HepG2 (cell line): ENCODE results near the gene HLF. TPM values are rescaled to one million over a fixed set of nuclear protein-coding genes. Genes with fewer than 3 reads are reported as not detected.

Experiments used
- CBFB ChIP-seq: sonication (generic); formaldehyde crosslinking; IDR thresholded peaks from 2 replicates; pipeline ENCODE4 v1.4.0; 2020; ENCODE audit warnings: missing genetic modification reagents
- FOXJ3 ChIP-seq: sonication (generic); formaldehyde crosslinking; IDR thresholded peaks from 2 replicates; pipeline ENCODE4 v1.4.0; 2020; ENCODE audit warnings: missing genetic modification reagents, mild to moderate bottlenecking, borderline replicate concordance
- FOXM1 ChIP-seq: sonication (generic); formaldehyde crosslinking; IDR thresholded peaks from 2 replicates; pipeline ENCODE4 v1.5.0; 2020; ENCODE audit warnings: missing genetic modification reagents
- KDM1A ChIP-seq: IDR thresholded peaks from 2 replicates; pipeline ENCODE4 v1.6.1; 2016; ENCODE audit warnings: missing compliant biosample characterization
- MAZ ChIP-seq, 2 experiments: sonication (generic) in 1 of 2; formaldehyde crosslinking in 1 of 2; IDR thresholded peaks; 2 replicates each; pipeline versions ENCODE4 v1.5.0 to v1.6.1; 2012 to 2020; ENCODE audit warnings: low read depth in 2 of 2, mild to moderate bottlenecking in 2 of 2, borderline replicate concordance in 1 of 2, improper control_type of control experiment in 1 of 2, low read length in 1 of 2, missing genetic modification reagents in 1 of 2, moderate library complexity in 1 of 2
- MIXL1 ChIP-seq: IDR thresholded peaks from 2 replicates; pipeline ENCODE4 v1.6.1; 2016
- PAXIP1 ChIP-seq: sonication (generic); formaldehyde crosslinking; conservative IDR thresholded peaks from 2 replicates; pipeline ENCODE4 v1.4.0; 2020; ENCODE audit warnings: mild to moderate bottlenecking, missing genetic modification reagents, moderate library complexity
- SCMH1 ChIP-seq: sonication (generic); formaldehyde crosslinking; IDR thresholded peaks from 2 replicates; pipeline ENCODE4 v1.9.0; 2021; ENCODE audit warnings: missing genetic modification reagents, mild to moderate bottlenecking, borderline replicate concordance
- ZNF142 ChIP-seq: sonication (generic); formaldehyde crosslinking; IDR thresholded peaks from 2 replicates; pipeline ENCODE4 v1.4.0; 2020; ENCODE audit warnings: missing genetic modification reagents
- ZNF670 ChIP-seq: sonication (generic); formaldehyde crosslinking; IDR thresholded peaks from 2 replicates; pipeline ENCODE4 v1.8.0; 2022; ENCODE audit warnings: mild to moderate bottlenecking, missing genetic modification reagents, borderline replicate concordance
- polyA plus RNA-seq, 8 experiments: library from polyadenylated mRNA; depleted of rRNA in 3 of 8; stranded (reverse) in 7 of 8; unstranded in 1 of 8; fragments of >200 nt; fragmentation: Illumina TruSeq in 4 of 8; extraction: Trizol in 4 of 8; gene quantifications; 2 replicates each; pipeline versions ENCODE4 v1.2.1 to v1.2.3, GENCODE V29; 2011 to 2016; ENCODE audit warnings: low read depth in 4 of 8, missing spikeins in 1 of 8, mixed read lengths in 1 of 8; ENCODE audit not compliant: insufficient read depth in 1 of 8
- total RNA-seq, 5 experiments: library from RNA; depleted of rRNA; stranded (reverse); fragments of >200 nt; fragmentation: Illumina TruSeq; extraction: Trizol; gene quantifications; 2 replicates each; pipeline ENCODE4 v1.2.3, GENCODE V29; 2016; ENCODE audit warnings: low read depth in 1 of 5
- TF ChIP-seq, protein P1 (sequence below): sonication (generic); formaldehyde crosslinking; IDR thresholded peaks from 2 replicates; pipeline ENCODE4 v1.4.0; 2020; ENCODE audit warnings: missing genetic modification reagents, mild to moderate bottlenecking, borderline replicate concordance
- TF ChIP-seq, protein P2 (sequence below): sonication (generic); formaldehyde crosslinking; IDR thresholded peaks from 2 replicates; pipeline ENCODE4 v1.8.1; 2023; ENCODE audit warnings: mild to moderate bottlenecking, missing genetic modification reagents, borderline replicate concordance

The HLF gene
- total and polyA plus RNA-seq, 2 of the 13 experiments (the other 11 are each of a cell fraction or from before 2014, with no cell fraction given) = 202 to 346 TPM

DNA sequence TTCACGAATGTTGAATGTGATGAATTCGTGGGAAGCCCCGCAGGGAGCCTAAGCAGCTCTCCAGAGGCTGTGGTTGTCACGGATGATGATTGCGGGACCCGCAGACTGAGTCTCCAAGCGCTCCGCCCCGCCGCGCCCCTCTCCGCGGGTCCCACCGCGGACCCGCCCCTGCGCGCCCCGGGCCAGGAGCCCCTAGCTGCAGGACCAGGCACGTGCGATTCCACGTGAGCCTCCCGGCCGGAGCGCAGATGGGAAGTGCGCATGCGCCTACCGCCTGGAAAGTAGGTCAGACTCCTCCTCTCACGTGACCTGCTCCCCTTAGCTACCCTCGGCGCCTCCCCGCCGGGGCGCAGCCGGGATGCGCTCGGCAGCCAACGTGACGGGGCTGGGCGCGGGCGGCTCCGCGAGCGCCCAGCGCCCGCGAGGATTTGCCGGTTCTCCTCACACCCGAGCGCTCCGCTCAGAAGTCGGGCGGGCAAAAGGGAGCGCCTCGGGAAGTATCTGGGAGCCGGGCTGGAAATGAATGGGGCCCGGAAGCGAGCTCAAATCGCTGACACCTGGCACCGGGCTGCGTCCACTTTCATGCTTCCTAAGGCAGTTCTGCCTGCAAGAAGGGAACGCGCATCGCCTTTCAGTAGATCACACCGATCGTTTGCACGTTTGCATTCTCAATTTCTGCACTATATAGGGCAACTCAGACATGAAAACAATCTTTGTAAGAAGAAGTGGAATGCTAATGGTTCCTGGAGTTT is 26.4 kb upstream of the HLF start (continued):
- TF ChIP-seq, protein P1, sequence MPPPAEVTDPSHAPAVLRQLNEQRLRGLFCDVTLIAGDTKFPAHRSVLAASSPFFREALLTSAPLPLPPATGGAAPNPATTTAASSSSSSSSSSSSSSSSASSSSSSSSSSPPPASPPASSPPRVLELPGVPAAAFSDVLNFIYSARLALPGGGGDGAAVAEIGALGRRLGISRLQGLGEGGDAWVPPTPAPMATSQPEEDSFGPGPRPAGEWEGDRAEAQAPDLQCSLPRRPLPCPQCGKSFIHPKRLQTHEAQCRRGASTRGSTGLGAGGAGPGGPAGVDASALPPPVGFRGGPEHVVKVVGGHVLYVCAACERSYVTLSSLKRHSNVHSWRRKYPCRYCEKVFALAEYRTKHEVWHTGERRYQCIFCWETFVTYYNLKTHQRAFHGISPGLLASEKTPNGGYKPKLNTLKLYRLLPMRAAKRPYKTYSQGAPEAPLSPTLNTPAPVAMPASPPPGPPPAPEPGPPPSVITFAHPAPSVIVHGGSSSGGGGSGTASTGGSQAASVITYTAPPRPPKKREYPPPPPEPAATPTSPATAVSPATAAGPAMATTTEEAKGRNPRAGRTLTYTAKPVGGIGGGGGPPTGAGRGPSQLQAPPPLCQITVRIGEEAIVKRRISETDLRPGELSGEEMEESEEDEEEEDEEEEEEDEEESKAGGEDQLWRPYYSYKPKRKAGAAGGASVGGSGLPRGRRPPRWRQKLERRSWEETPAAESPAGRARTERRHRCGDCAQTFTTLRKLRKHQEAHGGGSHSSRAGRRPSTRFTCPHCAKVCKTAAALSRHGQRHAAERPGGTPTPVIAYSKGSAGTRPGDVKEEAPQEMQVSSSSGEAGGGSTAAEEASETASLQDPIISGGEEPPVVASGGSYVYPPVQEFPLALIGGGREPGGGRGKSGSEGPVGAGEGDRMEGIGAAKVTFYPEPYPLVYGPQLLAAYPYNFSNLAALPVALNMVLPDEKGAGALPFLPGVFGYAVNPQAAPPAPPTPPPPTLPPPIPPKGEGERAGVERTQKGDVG (CRISPR knock-in tag) = no peak; the same call in 1 of the 2 replicates
- peak; percentile 41; the same call in 1 of the 2 replicates for TF ChIP-seq CBFB (CRISPR knock-in tag)
- no peak for TF ChIP-seq KDM1A
- no peak for TF ChIP-seq FOXJ3 (CRISPR knock-in tag)
- TF ChIP-seq MIXL1 (CRISPR knock-in tag) = peak; percentile 29; the same call in 1 of the 2 replicates
- peak; percentile 58 for TF ChIP-seq PAXIP1 (CRISPR knock-in tag)
- TF ChIP-seq FOXM1 (CRISPR knock-in tag) = no peak
- no peak for TF ChIP-seq SCMH1 (CRISPR knock-in tag)
- 0 out of 2 replicates have a peak, but pooled peaks have one; percentile 56 for TF ChIP-seq ZNF670
- peak; percentile 78 for TF ChIP-seq MAZ (IDR thresholded peaks at IDR 0.05; ENCODE audit: borderline replicate concordance, low read depth, low read length)
- no peak; the same call in 1 of the 2 replicates for TF ChIP-seq MAZ (CRISPR knock-in tag; IDR thresholded peaks at IDR 0.05; ENCODE audit: low read depth)
- TF ChIP-seq ZNF142 = peak; percentile 100
- TF ChIP-seq, protein P2, sequence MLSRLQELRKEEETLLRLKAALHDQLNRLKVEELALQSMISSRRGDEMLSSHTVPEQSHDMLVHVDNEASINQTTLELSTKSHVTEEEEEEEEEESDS (CRISPR knock-in tag) = 0 out of 2 replicates have a peak, but pooled peaks have one; percentile 74
